Measurements from ENCODE around the gene PVRIG. TPM values are rescaled to one million over a fixed set of nuclear protein-coding genes. Genes with fewer than 3 reads are reported as not detected.
"Not testable (repeated sequence)": the region's sequence is repeated elsewhere in the genome, so short reads cannot be mapped to it uniquely, and the experiment has no call there.

Gene PVRIG
- total and polyA plus RNA-seq, 9 of the 15 experiments (the other 6 are each of a cell fraction or from before 2014, with no cell fraction given) = 0.16 to 0.64 TPM; not detected in 7

DNA sequence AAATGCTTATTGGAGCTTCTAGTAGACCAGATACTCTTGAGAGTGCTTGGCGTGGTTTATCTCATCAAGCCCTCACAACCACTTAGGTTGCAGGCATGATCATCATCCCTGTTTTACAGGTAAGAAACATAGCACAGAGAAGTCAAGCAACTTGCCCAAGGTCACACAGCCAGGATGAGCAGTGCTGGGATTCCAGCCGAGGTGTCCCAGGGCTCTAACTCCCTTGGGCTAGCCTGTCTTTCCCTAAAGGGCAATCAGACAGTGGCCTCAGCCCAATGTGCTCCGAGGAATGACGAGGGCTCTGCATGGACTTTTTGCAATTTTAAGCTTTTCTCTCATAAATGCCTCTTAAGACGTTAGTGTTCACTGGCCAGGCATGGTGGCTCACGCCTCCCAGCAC is 47.9 kb downstream of the PVRIG start (continued):
- TF ChIP-seq, protein P1, sequence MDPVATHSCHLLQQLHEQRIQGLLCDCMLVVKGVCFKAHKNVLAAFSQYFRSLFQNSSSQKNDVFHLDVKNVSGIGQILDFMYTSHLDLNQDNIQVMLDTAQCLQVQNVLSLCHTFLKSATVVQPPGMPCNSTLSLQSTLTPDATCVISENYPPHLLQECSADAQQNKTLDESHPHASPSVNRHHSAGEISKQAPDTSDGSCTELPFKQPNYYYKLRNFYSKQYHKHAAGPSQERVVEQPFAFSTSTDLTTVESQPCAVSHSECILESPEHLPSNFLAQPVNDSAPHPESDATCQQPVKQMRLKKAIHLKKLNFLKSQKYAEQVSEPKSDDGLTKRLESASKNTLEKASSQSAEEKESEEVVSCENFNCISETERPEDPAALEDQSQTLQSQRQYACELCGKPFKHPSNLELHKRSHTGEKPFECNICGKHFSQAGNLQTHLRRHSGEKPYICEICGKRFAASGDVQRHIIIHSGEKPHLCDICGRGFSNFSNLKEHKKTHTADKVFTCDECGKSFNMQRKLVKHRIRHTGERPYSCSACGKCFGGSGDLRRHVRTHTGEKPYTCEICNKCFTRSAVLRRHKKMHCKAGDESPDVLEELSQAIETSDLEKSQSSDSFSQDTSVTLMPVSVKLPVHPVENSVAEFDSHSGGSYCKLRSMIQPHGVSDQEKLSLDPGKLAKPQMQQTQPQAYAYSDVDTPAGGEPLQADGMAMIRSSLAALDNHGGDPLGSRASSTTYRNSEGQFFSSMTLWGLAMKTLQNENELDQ (CRISPR knock-in tag; IDR thresholded peaks at IDR 0.05; ENCODE audit: borderline replicate concordance) = no peak
- TF ChIP-seq HOXB6 (CRISPR knock-in tag; IDR thresholded peaks at IDR 0.05; ENCODE audit: borderline replicate concordance) (no peak), ZFP36 (IDR thresholded peaks at IDR 0.05; ENCODE audit: low read depth, low read length, partially characterized antibody) (peak; percentile 87), RFX7 (CRISPR knock-in tag; IDR thresholded peaks at IDR 0.05) (no peak), SREBF2 (CRISPR knock-in tag; IDR thresholded peaks at IDR 0.05) (no peak), PTBP1 (IDR thresholded peaks at IDR 0.05; ENCODE audit: low read depth, low read length) (0 out of 2 replicates have a peak, but pooled peaks have one; percentile 59), HCFC1 (IDR thresholded peaks at IDR 0.05; ENCODE audit: low read depth, low read length) (no peak), FOXM1 (IDR thresholded peaks at IDR 0.05; ENCODE audit: low read depth) (no peak), FOXM1 (CRISPR knock-in tag; IDR thresholded peaks at IDR 0.05; ENCODE audit: low read depth) (no peak), TCFL5 (CRISPR knock-in tag; conservative IDR thresholded peaks at IDR 0.05) (no peak), NUFIP1 (IDR thresholded peaks at IDR 0.05; ENCODE audit: partially characterized antibody) (no peak), FIP1L1 (IDR thresholded peaks at IDR 0.05; ENCODE audit: low read depth, low read length, poor library complexity, severe bottlenecking) (no peak), RAD21 (CRISPR knock-in tag; conservative IDR thresholded peaks at IDR 0.05 in 1 of 2, IDR thresholded peaks at IDR 0.05 in 1 of 2) (no peak), ZBED1 (IDR thresholded peaks at IDR 0.05) (no peak), ZNF174 (CRISPR knock-in tag; IDR thresholded peaks at IDR 0.05) (no peak), RBM25 (IDR thresholded peaks at IDR 0.05; ENCODE audit: low read depth, low read length, severe bottlenecking) (peak; percentile 95), RAD51 (IDR thresholded peaks at IDR 0.05; ENCODE audit: borderline replicate concordance, low read depth) (no peak)

DNA sequence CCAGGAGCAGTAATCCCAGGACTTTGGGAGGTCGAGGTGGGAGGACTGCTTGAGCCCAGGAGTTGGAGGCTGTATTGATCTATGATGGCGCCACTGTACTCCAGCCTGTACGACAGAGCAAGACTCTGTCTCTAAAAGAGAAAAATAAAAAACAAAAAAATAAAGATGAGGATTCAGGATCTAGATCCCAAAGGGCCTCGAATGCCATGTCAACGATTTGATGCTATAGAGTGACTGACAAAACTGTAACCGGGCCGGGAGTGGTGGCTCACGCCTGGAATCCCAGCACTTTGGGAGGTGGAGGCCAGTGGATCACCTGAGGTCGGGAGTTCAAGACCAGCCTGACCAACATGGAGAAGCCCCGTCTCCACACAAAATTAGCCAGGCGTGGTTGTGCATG is 49.1 kb downstream of the PVRIG start:
- intact Hi-C loops (cut with micrococcal nuclease); H3K4me2 ChIP-seq (ENCODE audit: insufficient read depth, low read length); H3K4me3 ChIP-seq; H3K27ac ChIP-seq (ENCODE audit: extremely low read depth, low read depth, low read length); H3K36me3 ChIP-seq (ENCODE audit: control insufficient read depth, insufficient read depth, low read length); ATAC-seq; H2AFZ ChIP-seq (ENCODE audit: low read depth, low read length); H3K79me2 ChIP-seq (ENCODE audit: control insufficient read depth, insufficient read depth, low read length); POLR2A ChIA-PET; H3K9me1 ChIP-seq (ENCODE audit: control insufficient read depth, insufficient read depth, low read length); DNase-seq (ENCODE audit: extremely low read depth in 1 of 4, low spot score in 3 of 4); H3K9me3 ChIP-seq (replicated peaks; ENCODE audit: control insufficient read depth, insufficient read depth, low read depth, low read length); CTCF ChIA-PET (ENCODE audit: low intra/inter-chr PET ratio); BruUV-seq (replicated peaks); H4K20me1 ChIP-seq (replicated peaks; ENCODE audit: control insufficient read depth, insufficient read depth, low read length); FAIRE-seq; H3K27me3 ChIP-seq (ENCODE audit: control insufficient read depth in 2 of 2, insufficient read depth in 2 of 2, low read length in 2 of 2); in situ Hi-C loops (cut with MboI): not testable (repeated sequence)
- H3K9ac ChIP-seq (ENCODE audit: insufficient read depth in 1 of 2, low read depth in 2 of 2, low read length in 2 of 2) = peak overlapping the region in 1 of 2 experiments; percentile 33; a peak in 1 of 4 replicates
- H3K4me1 ChIP-seq (replicated peaks in 1 of 2; ENCODE audit: control insufficient read depth in 2 of 2, insufficient read depth in 2 of 2, low read length in 2 of 2) = peaks cover 21 to 37% of the 10 kb centered on the region in 2 experiments
- 80% methylated on average over 10 of the region's 11 CpGs for WGBS (ENCODE audit: insufficient coverage, low coverage, missing lambda C conversion rate)

Measured in K562 (cell line).